ENCODE data around the gene SLC26A11. TPM values are rescaled to one million over a fixed set of nuclear protein-coding genes. Genes with fewer than 3 reads are reported as not detected.

SLC26A11 gene
- total and polyA plus RNA-seq, 7 donors: 2.2 to 5.1 (median 3.2) TPM

DNA sequence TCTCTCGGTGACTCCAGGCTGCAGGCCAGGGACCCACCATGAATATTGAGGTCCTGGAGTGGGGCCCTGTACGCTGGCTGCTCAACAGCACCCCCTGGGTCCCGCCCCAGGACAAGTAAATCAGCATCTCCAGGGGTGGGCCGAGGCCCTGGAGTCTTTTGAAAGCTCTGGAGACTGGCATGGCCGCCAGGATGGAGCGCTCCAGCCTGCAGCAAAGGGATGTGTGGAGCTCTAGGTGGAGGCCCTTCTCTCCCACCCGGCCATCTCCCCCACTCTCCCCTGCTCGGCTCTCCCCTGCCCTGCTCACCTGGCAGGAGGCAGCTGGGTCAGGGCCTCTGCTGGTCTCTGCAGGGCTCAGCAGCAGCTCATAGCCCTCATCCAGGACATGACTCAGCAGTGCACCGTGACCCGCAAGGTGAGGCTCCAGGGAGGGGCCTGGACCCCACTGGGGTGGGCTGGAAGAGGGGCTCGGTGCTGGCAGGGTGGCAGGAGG is 16.7 kb upstream of the SLC26A11 start:
- DNase-seq: no peak
- Histone ChIP-seq H3K9me3 (no peaks in the 10 kb centered on the region), H3K27ac (no peak overlapping the region), H3K27me3 (ENCODE audit: insufficient read depth in 3 of 3, low read length in 2 of 3) (no peaks in the 10 kb centered on the region), H3K4me3 (no peak overlapping the region), H3K36me3 (ENCODE audit: insufficient read depth in 1 of 2, low read depth in 1 of 2) (peaks cover 0 to 4% of the 10 kb centered on the region in 2 donors), H3K4me1 (no peaks in the 10 kb centered on the region)
- 78 to 87% (median 81%) methylated on average over 10 to 11 of the region's 11 CpGs for WGBS, 3 donors
- intact Hi-C loops (cut with DNase I): no loop called here
- ATAC-seq: no peak
- TF ChIP-seq CTCF (IDR thresholded peaks at IDR 0.05): no peak

DNA sequence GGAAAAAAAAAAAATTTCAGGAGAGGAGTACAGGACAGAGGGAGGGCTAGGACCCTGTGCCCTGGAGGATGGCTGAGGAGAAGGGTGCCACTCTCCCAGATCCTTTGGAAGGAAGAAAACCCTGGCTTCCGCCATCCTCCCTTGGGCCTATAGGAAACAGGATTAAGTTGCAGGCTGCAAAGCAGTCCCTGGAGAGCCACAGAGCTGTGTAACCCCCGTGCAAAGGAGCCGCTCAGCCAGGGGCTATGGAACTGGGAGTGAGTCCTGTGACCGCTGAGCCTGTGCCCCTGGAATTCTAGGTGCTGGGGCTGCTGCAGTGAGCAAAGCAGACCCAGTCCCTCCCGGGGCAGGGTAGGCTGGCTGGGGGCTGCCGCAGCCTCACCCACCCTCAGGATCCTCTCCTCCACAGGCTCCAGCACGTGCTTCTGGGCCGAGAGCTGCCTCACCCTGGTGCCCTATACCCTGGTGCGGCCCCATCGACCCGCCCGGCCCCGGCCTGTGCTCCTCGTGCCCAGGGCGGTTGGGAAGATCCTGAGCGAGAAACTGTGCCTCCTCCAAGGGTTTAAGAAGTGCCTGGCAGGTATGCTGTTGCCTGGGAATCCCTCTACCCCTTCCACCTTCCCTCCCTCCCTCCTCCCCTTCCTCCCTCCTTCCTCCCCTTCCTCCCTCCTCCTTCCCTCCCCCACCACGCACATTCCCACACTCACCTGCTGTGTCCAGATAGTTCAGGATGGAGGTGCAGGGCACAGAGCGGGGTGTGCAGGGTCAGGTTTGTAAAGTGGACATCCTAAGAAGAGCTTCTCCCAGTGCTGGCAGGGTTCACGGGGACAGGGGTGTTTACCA is 15.4 kb upstream of the SLC26A11 start:
- TF ChIP-seq CTCF (IDR thresholded peaks at IDR 0.05): no peak
- Histone ChIP-seq H3K4me1 (no peaks in the 10 kb centered on the region), H3K36me3 (ENCODE audit: insufficient read depth in 1 of 2, low read depth in 1 of 2) (peaks cover 0 to 16% of the 10 kb centered on the region in 2 donors), H3K27me3 (ENCODE audit: insufficient read depth in 3 of 3, low read length in 2 of 3) (no peaks in the 10 kb centered on the region), H3K4me3 (no peak overlapping the region), H3K27ac (no peak overlapping the region), H3K9me3 (no peaks in the 10 kb centered on the region)
- ATAC-seq (peak in 1 of 4 donors; percentile 34), DNase-seq (no peak)
- 79 to 85% (median 83%) methylated on average over 15 to 19 of the region's 19 CpGs for WGBS, 3 donors
- intact Hi-C loops (cut with DNase I): no loop called here

GRCh38 chr17:80205811-80206210 is 14.4 kb upstream of the SLC26A11 start:
- Histone ChIP-seq H3K27ac (no peak overlapping the region), H3K4me3 (no peak overlapping the region), H3K36me3 (ENCODE audit: insufficient read depth in 1 of 2, low read depth in 1 of 2) (peaks cover 0 to 26% of the 10 kb centered on the region in 2 donors), H3K9me3 (no peaks in the 10 kb centered on the region), H3K4me1 (no peaks in the 10 kb centered on the region), H3K27me3 (ENCODE audit: insufficient read depth in 3 of 3, low read length in 2 of 3) (no peaks in the 10 kb centered on the region)
- WGBS, 3 donors: 88 to 91% (median 88%) methylated on average over 13 of the region's 13 CpGs
- intact Hi-C loops (cut with DNase I): no loop called here
- ATAC-seq (no peak), DNase-seq (no peak)
- no peak for TF ChIP-seq CTCF (IDR thresholded peaks at IDR 0.05)

- TF ChIP-seq CTCF (IDR thresholded peaks at IDR 0.05): no peak
Observed at GRCh38 chr17:80208050-80208449, 12.2 kb upstream of the SLC26A11 start.

More at GRCh38 chr17:80208050-80208449, 12.2 kb upstream of the SLC26A11 start:
- Histone ChIP-seq H3K4me3 (no peak overlapping the region), H3K36me3 (ENCODE audit: insufficient read depth in 1 of 2, low read depth in 1 of 2) (peaks cover 4 to 47% of the 10 kb centered on the region in 2 donors), H3K27me3 (ENCODE audit: insufficient read depth in 3 of 3, low read length in 2 of 3) (no peaks in the 10 kb centered on the region), H3K9me3 (no peaks in the 10 kb centered on the region), H3K27ac (no peak overlapping the region), H3K4me1 (no peaks in the 10 kb centered on the region)
- peak in 1 of 4 donors; percentile 12 for ATAC-seq
- WGBS, 3 donors: 91 to 97% (median 95%) methylated on average over 11 to 16 of the region's 16 CpGs
- intact Hi-C loops (cut with DNase I): no loop called here
- DNase-seq: no peak
